HG03139 (cell line): ENCODE results near the gene EXOSC3.
A peak's percentile ranks its signal among the peaks of the same experiment; 100 is the strongest.
"Not testable (repeated sequence)": the region's sequence is repeated elsewhere in the genome, so short reads cannot be mapped to it uniquely, and the experiment has no call there.

Source experiments
- ATAC-seq: cut with Tn5 transposase; IDR thresholded peaks from one replicate; pipeline ENCODE4 v1.9.1; 2021; ENCODE audit not compliant: unreplicated experiment

EXOSC3 gene

GRCh38 chr9:37776328-37776727 lies 8.5 kb downstream of the EXOSC3 start:
- ATAC-seq: no peak

DNA sequence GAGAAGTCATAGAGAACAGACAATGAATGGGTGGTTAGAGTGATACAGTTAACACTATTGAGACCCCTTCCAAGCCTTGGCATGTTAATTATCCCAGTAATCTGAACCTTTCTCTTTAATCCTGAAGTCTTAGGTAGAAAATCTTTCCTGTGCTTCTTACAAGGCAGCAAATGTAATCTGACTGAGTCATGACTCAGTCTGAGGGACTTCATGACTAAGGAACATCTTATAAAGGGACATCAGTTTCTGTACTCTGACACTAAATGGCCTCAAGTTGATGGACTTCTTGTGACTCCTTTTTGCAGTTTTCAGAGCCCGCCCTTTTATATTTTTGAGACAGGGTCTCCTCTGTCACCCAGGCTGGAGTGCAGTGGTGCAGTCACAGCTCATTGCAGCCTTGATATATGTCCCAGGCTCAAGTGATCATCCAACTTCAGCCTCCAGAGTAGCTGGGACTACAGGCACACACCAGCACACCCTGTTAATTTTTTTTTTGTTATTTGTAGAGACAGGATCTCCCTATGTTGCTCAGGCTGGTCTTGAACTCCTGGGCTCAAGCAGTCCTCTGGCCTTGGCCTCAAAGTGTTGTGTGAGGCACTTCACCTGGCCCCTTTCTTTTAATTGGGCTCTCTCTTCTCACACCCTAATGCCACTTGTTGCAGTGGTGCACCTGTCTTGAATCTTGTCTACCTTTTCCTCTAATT lies 9.5 kb downstream of the EXOSC3 start:
- ATAC-seq: no peak

- ATAC-seq: no peak
Measured at GRCh38 chr9:37769995-37770394, 14.9 kb downstream of the EXOSC3 start.

DNA sequence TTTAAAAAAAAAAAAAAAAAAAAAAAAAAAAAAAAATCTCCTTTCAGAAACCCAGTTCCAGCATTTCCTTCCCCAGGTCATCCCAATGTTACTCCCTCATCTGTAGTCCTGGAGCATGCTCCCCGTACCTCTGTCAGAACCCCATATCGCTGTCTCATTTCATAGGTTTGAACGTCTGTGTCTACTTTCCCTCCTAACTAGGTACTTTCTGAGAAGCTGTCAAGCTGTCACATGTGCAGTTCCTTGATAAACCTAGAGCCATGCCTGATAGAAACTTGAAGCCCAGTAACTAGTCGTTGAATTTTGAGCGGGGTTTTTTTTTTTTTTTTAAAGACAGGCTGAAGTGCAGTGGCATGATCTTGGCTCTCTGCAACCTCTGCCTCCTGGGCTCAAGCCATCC lies 15.6 kb downstream of the EXOSC3 start:
- no peak for ATAC-seq

GRCh38 chr9:37765263-37765662 lies 19.6 kb downstream of the EXOSC3 start:
- not testable (repeated sequence) for ATAC-seq

GRCh38 chr9:37761511-37761910 lies 23.4 kb downstream of the EXOSC3 start:
- ATAC-seq: no peak

DNA sequence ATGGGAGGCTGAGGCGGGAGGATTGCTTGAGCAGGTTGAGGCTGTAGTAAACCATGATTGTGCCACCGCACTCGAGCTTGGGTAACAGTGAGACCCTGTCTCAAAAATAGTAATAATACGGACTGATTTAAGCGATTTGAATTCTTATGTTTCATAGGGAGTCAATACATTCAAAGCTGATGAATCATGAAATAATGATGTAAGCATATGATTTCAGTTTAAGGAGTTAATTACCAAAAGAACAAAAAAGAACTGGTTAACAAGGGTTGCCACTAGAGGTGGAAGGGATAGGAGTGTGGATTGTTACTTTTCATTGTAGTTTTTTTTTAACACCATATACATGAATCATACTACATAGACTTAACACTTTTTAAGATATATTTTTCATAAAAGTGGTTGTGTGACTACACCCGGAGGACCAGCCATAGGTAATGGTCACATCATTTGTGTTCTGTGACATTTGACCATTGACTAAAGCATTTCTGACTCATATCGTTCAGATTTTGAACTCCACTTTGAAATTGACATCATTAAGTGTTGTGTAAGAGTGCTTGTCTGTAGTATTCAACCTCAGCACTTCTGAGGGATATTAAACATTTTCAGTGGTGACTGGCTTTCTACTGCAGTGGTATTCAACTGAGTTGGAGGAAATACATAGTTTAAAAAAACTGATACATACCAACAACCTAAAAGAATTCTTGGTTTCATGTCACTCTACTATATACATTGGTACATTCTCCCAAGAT lies 24.3 kb downstream of the EXOSC3 start:
- ATAC-seq: no peak

- no peak for ATAC-seq
Measured at GRCh38 chr9:37758747-37759146, 26.1 kb downstream of the EXOSC3 start.

- peak; percentile 76 for ATAC-seq
Measured at GRCh38 chr9:37753489-37754190, 31.2 kb downstream of the EXOSC3 start, which contains the start of gene TRMT10B. TRMT10B (plus strand) TSS chr9:37753805; CDS start chr9:37761932, 8,127 bp downstream.

GRCh38 chr9:37752642-37753488 lies 32.0 kb downstream of the EXOSC3 start:
- ATAC-seq: no peak

DNA sequence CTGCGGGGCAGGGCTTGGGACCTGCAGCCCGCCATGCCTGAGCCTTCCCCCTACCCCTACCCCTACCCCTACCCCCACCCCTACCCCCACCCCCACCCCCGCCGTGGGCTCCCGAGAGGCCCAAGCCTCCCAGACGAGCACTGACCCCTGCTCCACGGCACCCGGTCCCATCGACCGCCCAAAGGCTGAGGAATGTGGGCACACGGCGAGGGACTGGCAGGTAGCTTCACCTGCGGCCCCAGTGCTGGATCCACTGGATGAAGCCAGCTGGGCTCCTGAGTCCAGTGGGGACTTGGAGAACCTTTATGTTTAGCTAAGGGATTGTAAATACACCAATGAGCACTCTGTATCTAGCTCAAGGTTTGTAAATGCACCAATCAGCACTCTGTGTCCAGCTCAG lies 32.8 kb downstream of the EXOSC3 start:
- not testable (repeated sequence) for ATAC-seq

GRCh38 chr9:37751704-37752103 lies 33.2 kb downstream of the EXOSC3 start:
- not testable (repeated sequence) for ATAC-seq

GRCh38 chr9:37751186-37751585 lies 33.7 kb downstream of the EXOSC3 start:
- ATAC-seq: no peak

DNA sequence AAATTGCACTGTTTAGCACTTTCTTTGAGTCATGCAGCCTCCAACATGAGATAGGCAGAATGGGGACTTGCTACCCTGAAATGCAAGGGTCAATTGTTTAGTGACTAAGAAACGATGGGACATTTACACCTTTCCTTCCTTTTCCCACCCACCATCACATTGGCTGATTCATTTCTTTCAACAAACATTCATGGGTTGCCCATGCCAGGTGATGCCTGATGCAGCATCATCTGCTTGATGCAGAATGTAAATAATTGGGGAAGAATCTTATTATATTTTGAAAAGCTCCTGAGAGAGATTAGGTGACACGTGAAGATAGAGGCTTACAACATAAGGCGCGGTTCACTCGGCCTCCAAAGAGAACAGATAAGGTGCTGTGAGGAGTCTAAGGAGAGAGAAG lies 35.7 kb downstream of the EXOSC3 start:
- no peak for ATAC-seq

GRCh38 chr9:37747271-37747753 lies 37.6 kb downstream of the EXOSC3 start:
- no peak for ATAC-seq

DNA sequence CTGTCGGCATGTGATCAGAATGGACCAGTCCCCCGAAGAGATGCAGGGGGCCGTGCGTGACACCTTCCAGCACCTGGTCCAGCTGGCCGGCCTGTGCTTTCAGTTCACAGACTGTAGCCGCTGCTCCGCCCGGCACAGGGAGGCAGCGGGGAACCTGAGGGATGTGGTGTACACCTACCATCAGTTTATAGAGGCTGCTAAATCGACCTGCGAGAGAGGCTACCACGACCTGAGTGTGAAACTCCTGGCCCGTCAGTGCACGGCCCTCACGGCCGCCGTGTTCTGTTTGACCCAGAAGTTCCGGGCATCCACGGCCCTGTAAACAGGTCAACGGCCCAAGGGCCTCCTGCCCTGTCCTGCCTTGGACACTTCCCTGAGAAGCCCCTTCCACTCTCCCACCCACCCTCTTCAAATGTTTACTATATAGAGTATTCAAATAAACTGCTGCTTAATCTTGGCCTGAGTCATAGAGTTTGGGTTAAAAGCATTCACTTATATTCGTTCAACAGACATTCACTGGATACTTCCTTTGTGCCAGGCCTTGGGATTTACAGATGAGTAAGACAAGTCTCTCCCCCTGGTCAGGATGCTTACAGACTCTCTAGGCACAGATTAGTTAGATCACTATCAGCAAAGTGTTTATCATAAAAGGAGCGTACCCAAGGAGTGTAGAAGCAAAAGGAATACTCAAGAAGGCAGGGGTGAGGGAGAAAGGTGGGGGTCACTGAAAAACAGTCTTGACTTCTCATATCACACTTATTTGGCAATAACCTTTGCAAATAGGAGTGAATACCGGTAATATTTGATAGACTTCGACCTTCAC lies 38.2 kb downstream of the EXOSC3 start:
- ATAC-seq: no peak

- ATAC-seq: no peak
Measured at GRCh38 chr9:37745970-37746369, 38.9 kb downstream of the EXOSC3 start.

DNA sequence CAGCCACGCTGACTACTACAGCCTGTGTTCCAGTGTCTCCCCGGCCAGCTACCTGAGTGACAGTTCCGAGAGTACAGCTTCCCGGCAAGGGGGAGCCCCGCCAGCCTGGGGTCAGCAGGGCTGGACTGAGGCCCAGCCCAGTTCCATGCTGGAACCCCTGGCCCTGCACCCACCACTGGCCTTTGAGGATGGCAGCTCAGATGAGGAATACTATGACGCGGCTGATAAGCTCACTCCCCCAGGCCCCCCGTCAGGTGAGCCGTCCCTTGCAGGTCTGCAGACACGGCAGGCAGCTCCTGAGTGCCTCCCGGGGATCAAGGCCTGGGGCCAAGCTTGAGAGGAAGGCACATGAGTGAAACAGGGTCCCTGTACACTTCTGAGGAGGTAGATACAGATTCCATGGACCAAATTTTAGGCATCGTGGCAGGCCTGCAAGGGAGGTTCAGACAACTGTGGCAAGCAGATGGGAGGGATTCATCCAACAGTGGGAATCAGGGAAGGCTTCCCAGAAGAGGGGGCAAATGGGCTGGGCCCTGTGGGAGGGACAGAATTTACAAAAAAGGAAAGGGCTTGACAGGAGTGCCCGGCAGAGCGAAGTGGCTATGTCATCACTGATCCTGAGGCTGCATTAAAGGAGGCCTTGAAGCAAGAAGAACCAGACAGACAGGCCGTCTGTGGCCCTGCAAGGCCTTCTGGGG lies 44.1 kb downstream of the EXOSC3 start:
- ATAC-seq: no peak

GRCh38 chr9:37740128-37740527 lies 44.7 kb downstream of the EXOSC3 start:
- no peak for ATAC-seq
